KMS-11 (cell line): ENCODE measurements around the gene ZNF302.

Source experiments
- H2AFZ ChIP-seq: fragments of 200-600 bp; sonication (generic); 2 replicates; pipeline ENCODE4 v1.6.1; 2016; ENCODE audit warnings: antibody characterized with exemption, mixed run types, low read depth
- H3K27ac ChIP-seq: fragments of 200-600 bp; sonication (generic); 2 replicates; pipeline ENCODE4 v1.6.1; 2016; ENCODE audit warnings: mild to moderate bottlenecking, mixed run types
- H3K27me3 ChIP-seq: fragments of 200-600 bp; sonication (generic); 2 replicates; pipeline ENCODE4 v1.6.1; 2017; ENCODE audit warnings: mild to moderate bottlenecking, low read depth, mixed run types, moderate library complexity; ENCODE audit not compliant: insufficient read depth
- H3K36me3 ChIP-seq: fragments of 200-600 bp; sonication (generic); 2 replicates; pipeline ENCODE4 v1.6.1; 2017; ENCODE audit warnings: mild to moderate bottlenecking, mixed run types; ENCODE audit not compliant: insufficient read depth
- H3K4me1 ChIP-seq: fragments of 200-600 bp; sonication (generic); 2 replicates; pipeline ENCODE4 v1.6.1; 2016; ENCODE audit warnings: mild to moderate bottlenecking, low read depth, mixed run types; ENCODE audit not compliant: poor library complexity, severe bottlenecking
- H3K4me2 ChIP-seq: fragments of 200-600 bp; sonication (generic); 2 replicates; pipeline ENCODE4 v1.7.0; 2016; ENCODE audit warnings: mild to moderate bottlenecking, mixed run types
- H3K4me3 ChIP-seq: fragments of 200-600 bp; sonication (generic); IDR thresholded peaks from 2 replicates; pipeline ENCODE4 v1.6.1; 2017; ENCODE audit warnings: low read depth, low read length, mixed read lengths; ENCODE audit not compliant: insufficient read depth
- H3K79me2 ChIP-seq: fragments of 200-600 bp; sonication (generic); 2 replicates; pipeline ENCODE4 v1.6.1; 2016; ENCODE audit warnings: low read depth, mixed run types; ENCODE audit not compliant: insufficient read depth
- H3K9ac ChIP-seq: fragments of 200-600 bp; sonication (generic); 2 replicates; pipeline ENCODE4 v1.6.1; 2016; ENCODE audit warnings: mild to moderate bottlenecking, mixed run types
- H4K20me1 ChIP-seq: fragments of 200-600 bp; sonication (generic); 2 replicates; pipeline ENCODE4 v1.6.1; 2016; ENCODE audit warnings: mild to moderate bottlenecking, mixed run types; ENCODE audit not compliant: insufficient read depth
- TF ChIP-seq, protein P1 (sequence below): fragments of 200-600 bp; sonication (generic); conservative IDR thresholded peaks from 2 replicates; pipeline ENCODE4 v1.6.1; 2017; ENCODE audit warnings: low read depth, mild to moderate bottlenecking, antibody characterized with exemption, low read length, moderate library complexity, mixed read lengths

Gene ZNF302

DNA sequence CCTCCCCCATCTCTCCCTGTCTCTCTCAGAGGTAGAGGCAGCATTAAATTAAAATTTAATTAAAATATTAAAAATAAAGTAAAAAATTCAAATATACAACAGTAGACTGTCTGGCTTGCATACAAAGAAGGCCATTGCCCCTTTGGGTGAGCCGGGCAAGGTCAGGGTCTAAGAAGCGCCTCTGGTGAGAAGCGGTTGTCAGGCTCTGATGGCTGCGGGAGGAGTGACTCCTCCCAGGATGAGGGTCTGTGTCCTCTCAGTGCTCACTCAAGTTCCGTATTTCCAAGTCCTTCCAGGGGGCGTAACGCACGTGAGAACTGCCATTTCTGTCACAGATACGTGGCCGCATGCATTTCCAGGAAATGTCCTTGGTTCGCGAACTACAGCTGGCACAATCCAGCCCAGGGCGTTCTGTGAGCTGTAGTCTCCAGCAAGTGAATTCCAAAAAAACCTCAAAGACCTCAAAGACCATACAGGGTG, 55.8 kb downstream of the ZNF302 start:
- TF ChIP-seq, protein P1, sequence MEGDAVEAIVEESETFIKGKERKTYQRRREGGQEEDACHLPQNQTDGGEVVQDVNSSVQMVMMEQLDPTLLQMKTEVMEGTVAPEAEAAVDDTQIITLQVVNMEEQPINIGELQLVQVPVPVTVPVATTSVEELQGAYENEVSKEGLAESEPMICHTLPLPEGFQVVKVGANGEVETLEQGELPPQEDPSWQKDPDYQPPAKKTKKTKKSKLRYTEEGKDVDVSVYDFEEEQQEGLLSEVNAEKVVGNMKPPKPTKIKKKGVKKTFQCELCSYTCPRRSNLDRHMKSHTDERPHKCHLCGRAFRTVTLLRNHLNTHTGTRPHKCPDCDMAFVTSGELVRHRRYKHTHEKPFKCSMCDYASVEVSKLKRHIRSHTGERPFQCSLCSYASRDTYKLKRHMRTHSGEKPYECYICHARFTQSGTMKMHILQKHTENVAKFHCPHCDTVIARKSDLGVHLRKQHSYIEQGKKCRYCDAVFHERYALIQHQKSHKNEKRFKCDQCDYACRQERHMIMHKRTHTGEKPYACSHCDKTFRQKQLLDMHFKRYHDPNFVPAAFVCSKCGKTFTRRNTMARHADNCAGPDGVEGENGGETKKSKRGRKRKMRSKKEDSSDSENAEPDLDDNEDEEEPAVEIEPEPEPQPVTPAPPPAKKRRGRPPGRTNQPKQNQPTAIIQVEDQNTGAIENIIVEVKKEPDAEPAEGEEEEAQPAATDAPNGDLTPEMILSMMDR, result no peak
- Histone ChIP-seq H3K36me3 (no peaks in the 10 kb centered on the region), H3K27me3 (no peaks in the 10 kb centered on the region), H3K27ac (peak overlapping the region; percentile 56; the same call in 1 of the 2 replicates), H3K9ac (peak overlapping the region; percentile 65), H4K20me1 (no peaks in the 10 kb centered on the region), H3K79me2 (no peaks in the 10 kb centered on the region), H2AFZ (peak overlapping the region; percentile 96), H3K4me2 (peak overlapping the region; percentile 51), H3K4me3 (no peak overlapping the region), H3K4me1 (peaks cover 6% of the 10 kb centered on the region)

DNA sequence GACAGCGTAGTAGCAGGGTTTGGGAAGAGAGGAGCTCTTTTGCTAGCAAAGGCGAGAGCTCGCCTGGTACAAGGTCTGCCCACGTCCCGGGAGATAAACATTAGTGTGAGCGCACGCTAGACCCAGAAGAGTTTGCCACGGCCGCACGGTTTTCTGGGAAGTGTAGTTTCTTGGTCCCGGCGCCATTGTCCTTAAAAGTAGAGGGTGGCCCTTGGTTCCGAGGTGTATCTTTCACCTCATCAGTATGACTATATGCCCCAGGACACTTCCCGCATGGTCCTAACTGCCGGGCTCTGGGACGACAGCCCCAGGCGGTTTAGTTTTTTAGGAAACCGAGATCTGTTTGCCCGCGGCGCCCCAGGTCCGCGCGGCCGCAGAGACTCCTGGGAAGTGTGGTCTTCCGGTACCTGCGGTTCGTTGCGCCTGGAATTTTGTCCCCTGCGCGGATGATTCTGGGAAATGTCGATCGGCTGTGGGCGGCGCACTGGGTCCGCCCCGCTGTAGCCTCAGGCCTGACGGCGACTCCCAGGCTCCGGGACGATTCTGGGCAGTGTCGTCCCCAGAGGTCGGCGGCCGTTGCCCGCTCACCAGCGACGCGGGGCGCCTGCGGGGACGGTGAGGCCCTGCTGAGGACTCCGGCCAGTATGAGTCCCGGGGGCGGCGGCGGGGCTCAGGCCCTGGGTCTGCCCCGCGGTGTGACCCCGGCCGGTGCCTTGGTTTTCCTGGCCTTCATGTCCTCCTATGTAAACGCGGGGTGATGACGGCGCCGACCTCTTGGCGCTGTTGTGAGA, 56.5 kb downstream of the ZNF302 start, which contains the start of gene ZNF181:
Gene ZNF181, plus strand, starts transcription at position 498 of the 791 bp plus-strand sequence. CDS start 795 bp downstream, outside the sequence.
- Histone ChIP-seq H3K4me3 (no peak within 1 kb of the TSS), H3K9ac (peak within 1 kb of the TSS; percentile 65), H3K79me2 (no peaks in the 10 kb centered on the region), H3K4me2 (peak within 1 kb of the TSS; percentile 51), H4K20me1 (no peaks in the 10 kb centered on the region), H3K27ac (peak within 1 kb of the TSS; percentile 56), H3K4me1 (peaks cover 6% of the 10 kb centered on the region), H2AFZ (peak within 1 kb of the TSS; percentile 96), H3K27me3 (no peaks in the 10 kb centered on the region), H3K36me3 (no peaks in the 10 kb centered on the region)
- TF ChIP-seq, protein P1, result no peak

DNA sequence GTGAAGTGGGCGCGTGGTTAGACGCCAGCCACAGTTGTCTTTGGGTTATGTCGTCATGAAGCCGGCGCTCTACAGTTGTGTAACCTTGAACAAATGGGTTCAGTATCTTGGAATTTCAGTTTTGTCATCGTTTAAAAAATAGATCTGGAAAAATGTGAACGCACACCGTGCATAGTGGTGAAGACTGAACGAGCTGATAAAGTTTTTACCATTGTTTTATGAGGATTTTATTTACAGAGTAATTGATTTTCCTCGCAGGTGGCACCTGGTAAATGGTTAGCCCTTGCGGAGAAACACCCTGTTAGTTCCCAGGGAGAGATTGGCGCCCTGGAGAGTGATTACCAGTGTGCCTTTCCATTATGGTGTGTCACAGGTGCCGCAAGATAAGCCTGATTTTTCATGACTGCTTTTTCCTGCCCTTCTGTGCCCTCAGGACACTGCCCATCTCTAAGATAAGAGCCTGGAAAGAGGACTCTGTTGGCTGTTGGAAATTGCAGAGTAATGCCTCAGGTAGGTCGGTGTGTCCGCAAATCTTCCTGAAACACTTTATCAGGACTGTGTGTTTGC, 57.1 kb downstream of the ZNF302 start:
- no peaks in the 10 kb centered on the region for H4K20me1 ChIP-seq
- H3K27me3 ChIP-seq, result no peaks in the 10 kb centered on the region
- H3K4me3 ChIP-seq, result no peak overlapping the region
- H3K9ac ChIP-seq, result peak overlapping the region; percentile 65; the same call in 1 of the 2 replicates
- TF ChIP-seq, protein P1, result no peak
- H3K4me1 ChIP-seq, result peaks cover 6% of the 10 kb centered on the region
- H2AFZ ChIP-seq, result peak overlapping the region; percentile 96
- H3K4me2 ChIP-seq, result peak overlapping the region; percentile 51
- no peaks in the 10 kb centered on the region for H3K79me2 ChIP-seq
- no peaks in the 10 kb centered on the region for H3K36me3 ChIP-seq
- peak overlapping the region; percentile 56; the same call in 1 of the 2 replicates for H3K27ac ChIP-seq
